ENCODE data around the gene CDC73.
"Not testable (repeated sequence)": the region's sequence is repeated elsewhere in the genome, so short reads cannot be mapped to it uniquely, and the experiment has no call there.

CDC73 gene

GRCh38 chr1:193283016-193283415, 161.2 kb downstream of the CDC73 start:
- DNase-seq (ENCODE audit: low read depth in 4 of 4, low spot score in 1 of 4): no peak

GRCh38 chr1:193284219-193284618, 162.4 kb downstream of the CDC73 start:
- DNase-seq (ENCODE audit: low read depth in 4 of 4, low spot score in 1 of 4): no peak

- no peak for DNase-seq (ENCODE audit: low read depth in 4 of 4, low spot score in 1 of 4)
These were observed 163.8 kb downstream of the CDC73 start for GRCh38 chr1:193285641-193286040.

- not testable (repeated sequence) for DNase-seq (ENCODE audit: low read depth in 4 of 4, low spot score in 1 of 4)
These were observed 166.8 kb downstream of the CDC73 start for GRCh38 chr1:193288548-193289080.

- no peak for DNase-seq (ENCODE audit: low read depth in 4 of 4, low spot score in 1 of 4)
These were observed 171.9 kb downstream of the CDC73 start for GRCh38 chr1:193293726-193294125.

- DNase-seq (ENCODE audit: low read depth in 4 of 4, low spot score in 1 of 4): no peak
These were observed 177.2 kb downstream of the CDC73 start for GRCh38 chr1:193299038-193299437.

- no peak for DNase-seq (ENCODE audit: low read depth in 4 of 4, low spot score in 1 of 4)
These were observed 179.9 kb downstream of the CDC73 start for GRCh38 chr1:193301746-193302145.

GRCh38 chr1:193303849-193304248, 182.0 kb downstream of the CDC73 start:
- no peak for DNase-seq (ENCODE audit: low read depth in 4 of 4, low spot score in 1 of 4)

Data from stimulated activated CD4-positive, alpha-beta T cell treated with anti-CD3 and anti-CD28 coated beads, Interleukin-1b, Interleukin-23, amount 100 ng/mL, for 24 hours (primary cell).